Hematopoietic multipotent progenitor cell treated with erythropoietin and hydrocortisone succinate and interleukin-3 and kit ligand, for 15 days (in vitro differentiated cells): Measurements from ENCODE around the gene IDH2.

ENCODE experiments used
- DNase-seq: peaks from one replicate; pipeline ENCODE4 v3.0.0-alpha.2; 2015; ENCODE audit warnings: low spot score

The IDH2 gene

GRCh38 chr15:90062973-90063769, 39.1 kb downstream of the IDH2 start:
- DNase-seq, result no peak

DNA sequence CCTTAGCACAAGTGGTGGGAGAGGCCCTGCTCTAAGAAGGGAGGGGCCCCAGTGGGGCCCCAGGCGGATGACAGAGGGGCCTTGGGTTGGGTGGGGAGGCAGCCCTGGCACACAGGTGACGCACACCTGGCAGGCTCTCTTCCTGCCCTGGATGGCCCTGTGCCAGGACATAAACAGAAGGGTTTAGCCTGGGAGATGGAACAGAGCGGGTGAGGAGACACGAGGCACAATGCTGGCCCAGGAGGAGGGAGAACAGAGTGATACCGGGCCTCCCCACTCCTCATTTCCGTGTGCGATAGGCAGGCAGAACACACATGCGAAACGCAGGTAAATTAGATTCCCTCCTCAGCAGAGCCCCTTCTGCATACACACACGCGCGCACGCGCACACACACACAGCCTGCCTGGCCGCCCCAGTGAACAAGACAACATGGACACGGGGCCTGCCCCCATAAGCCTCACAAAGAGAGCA, 39.8 kb downstream of the IDH2 start:
- DNase-seq, result no peak

DNA sequence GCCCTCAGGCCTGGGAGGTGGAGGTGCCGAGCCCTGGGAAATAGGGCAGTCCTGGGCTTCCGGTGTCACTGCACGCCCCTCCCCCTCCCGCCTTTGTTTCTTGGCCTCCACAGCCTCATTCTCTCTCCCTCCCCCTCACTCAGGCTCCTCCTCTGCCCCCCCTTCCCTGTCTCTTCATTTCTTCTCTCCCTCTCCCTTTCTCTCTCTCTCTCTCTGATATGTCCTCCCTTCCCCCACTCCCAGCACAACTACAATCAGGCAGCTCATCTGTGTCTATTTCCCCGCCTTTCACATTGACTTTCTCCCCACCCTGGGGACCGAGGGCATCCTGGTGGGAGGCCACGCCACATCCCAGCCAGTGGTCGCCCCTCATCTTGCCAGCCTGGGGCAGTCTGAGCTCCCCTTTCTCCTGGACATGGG, 40.2 kb downstream of the IDH2 start:
- no peak for DNase-seq

DNA sequence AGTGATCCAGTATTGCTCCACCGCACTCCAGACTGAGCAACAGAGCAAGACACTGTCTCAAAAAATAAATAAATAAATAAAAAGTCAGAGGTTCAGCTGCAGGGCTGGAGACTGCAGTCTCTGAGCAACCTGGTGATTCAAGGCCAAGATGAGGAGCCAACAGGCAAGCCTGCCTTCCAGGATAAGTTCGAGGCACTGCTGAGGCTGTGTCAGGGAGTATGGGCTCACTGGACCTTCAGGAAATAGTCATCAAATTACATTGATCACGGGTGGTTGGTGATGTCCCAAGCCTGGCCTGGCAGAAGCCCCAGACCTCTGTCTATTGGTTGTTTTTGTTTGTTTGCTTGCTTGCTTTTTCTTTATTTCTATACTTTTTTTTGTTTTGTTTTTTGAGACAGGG, 41.5 kb downstream of the IDH2 start:
- DNase-seq, result no peak

DNA sequence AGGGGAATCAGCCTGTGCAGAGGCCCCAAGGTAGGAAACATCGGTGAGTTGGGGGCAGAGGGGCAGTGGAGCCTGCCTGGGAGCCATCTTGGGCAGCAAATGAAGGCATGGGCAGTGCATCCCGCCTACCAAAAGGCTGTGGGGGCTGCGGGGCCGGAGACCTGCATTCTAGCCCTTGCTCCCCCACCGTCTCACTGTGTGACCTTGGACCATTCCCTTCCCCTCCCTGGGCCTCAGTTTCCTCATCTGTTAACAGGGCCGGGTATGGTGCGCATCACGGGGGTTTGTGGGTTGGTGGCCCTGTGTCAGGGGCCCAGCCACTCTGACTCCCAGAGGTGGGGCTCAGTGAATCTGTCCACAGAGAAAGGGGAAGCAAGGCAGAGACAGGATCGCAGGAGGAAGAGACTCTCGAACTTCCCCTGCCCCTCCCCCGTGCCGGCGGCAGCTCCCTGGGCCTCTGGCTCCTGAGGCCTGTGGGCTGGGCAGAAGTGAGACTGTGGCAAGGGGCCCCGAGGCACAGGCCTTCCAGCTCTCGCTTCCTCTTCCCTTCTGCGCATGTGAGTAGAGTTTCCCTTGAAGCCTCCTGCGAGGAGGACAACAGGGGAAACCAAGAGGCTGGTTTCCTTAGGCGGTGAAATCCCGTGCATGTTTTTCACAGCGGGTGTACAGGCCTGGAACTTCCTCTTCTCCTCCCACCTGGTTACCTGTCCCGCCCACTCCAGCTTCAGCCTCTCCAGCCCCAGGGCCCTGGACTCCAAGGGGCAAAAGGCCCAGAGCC, 42.9 kb downstream of the IDH2 start:
- DNase-seq, result no peak

- no peak for DNase-seq
Measured at GRCh38 chr15:90058775-90059174, 43.5 kb downstream of the IDH2 start.

DNA sequence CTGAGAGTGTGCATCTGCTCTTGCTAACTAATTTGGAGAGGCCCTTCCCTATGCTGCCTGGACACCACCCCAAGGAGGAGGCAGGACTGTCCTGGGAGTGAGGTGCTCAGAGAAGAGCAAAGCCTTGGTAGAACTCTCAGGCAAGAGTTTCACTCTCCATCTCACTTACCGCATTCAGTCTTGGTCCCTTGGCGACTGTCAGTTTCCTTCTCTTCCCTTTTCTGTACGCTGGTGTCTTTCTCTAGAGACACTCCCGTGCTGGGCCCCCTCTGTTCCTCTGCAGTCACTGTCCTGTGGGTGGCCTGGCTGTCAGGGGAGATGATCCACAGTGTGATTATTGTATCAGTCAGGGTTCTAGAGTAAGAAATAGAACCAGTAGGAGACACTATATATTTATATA, 44.0 kb downstream of the IDH2 start:
- no peak for DNase-seq

GRCh38 chr15:90056529-90056928, 45.7 kb downstream of the IDH2 start:
- no peak for DNase-seq

DNA sequence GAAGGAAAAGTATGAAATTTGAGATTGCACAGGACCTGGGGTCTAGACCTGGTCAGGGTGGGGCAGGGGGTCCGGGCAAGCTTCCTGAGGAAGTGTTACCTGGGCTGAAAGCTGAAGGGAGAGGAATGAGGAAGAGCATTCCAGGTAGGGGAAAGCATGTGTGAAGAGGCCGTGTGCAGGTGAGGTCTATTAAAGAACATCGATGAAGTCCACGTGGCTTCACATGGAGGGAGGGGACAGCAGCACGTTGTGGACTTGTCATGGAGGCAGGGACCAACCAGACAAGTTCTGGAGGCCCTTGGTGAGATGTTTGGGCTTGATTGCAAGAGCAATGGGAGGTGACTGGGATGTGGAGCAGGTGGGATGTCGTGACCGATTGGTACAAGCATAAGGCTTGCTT, 47.1 kb downstream of the IDH2 start:
- no peak for DNase-seq

DNA sequence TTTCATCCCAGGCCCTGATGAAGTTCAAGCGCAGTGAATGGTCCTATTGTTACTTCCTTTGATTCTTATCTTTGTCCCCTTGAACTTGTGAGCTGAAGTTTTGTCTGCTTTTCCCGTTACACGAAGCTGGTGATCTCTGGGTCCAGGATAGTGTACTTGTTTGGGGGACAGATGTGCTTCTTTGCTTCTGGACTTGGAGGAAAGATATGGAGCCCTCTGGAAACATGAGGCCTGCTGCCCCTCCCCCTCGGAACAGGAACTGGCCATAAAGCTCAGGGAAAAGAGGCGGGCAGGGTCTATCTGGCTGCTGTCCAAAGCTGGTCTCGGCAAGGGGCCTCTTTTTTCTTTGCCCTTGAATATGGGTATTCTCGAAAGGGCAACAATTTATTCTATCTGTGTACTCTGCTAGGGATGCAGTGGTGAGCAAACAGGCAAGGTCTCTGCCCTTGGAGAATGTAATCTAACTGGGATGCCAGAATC, 47.6 kb downstream of the IDH2 start:
- no peak for DNase-seq

GRCh38 chr15:90053685-90054466, 48.4 kb downstream of the IDH2 start:
- DNase-seq, result no peak

GRCh38 chr15:90051874-90052273, 50.4 kb downstream of the IDH2 start:
- DNase-seq, result no peak

DNA sequence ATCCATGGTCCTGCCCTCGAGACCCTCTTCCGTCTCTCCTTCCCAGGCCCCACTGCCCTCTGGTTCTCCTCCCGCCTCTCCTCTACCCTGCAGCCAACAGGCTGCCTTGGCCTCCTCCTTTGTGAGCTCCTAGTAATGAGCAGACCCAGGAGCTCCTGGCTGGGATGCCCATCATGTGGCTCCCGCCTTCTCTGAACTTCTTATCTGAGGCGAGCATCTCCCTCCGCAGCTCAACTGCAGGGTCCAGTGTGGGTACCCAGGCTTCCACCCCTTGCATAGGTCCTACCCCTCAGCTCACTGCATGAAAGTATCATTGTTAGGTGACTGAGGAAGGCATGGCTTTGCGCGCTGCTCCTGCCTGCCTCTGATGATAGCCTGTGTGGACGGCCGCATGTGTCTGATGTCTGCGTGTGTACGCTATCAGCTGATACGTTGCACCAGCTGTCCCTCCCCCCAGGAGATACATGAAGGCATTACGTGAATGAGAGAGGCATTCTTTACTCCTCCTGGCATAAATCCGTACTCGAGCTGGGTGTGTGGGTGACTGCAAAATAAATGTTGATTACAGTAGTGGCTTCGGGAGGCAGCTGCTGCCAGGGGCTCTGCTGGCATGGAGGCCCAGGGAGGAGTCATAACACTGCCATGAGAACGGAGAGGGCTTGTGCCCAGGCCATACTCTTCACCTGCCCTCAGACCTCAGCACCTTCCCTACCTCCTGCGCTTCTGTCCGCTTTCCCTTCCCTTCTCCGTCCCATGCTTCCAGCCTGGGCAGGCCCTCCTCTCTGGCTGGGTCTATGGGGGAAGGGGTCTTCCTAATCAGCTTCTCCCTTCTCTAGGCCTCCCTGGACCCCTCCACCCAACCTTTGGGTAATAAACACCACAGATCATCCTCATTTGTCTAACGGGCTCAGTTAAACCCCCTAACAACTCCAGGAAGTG, 52.3 kb downstream of the IDH2 start:
- peak; percentile 21 for DNase-seq

GRCh38 chr15:90049030-90049429, 53.2 kb downstream of the IDH2 start:
- no peak for DNase-seq

DNA sequence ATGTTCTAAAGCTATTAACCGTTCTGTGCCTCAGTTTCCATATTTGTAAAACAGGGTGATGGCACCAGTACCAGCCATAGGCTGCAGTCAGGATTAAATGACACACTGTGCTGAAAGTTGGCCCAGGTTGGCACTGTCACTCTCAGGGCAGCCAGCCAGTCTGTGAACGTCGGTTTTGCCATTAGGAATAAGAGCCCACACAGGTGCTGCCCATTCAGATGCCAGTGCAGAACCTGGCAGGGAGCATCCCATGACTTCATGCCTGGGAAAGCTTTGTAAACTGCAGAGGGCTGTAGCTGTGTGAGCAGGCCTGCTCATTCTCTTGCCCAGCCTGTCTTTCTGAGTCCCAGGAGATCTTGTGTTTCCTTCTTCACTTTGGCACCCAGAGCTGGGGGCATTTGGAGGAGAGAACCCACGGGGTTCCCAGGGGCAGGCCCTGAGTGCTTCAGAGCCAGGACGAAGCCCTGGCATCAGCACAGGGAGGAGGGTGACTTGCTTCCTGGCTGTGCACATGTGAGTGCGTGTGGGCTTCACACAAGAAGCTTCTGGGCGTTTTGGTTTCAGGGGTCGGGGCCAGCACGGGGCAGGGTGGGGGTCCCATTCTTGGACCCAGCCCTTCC, 54.2 kb downstream of the IDH2 start:
- DNase-seq, result no peak

GRCh38 chr15:90046911-90047392, 55.3 kb downstream of the IDH2 start:
- no peak for DNase-seq

- no peak for DNase-seq
Measured at GRCh38 chr15:90046289-90046688, 56.0 kb downstream of the IDH2 start.

- no peak for DNase-seq
Measured at GRCh38 chr15:90044916-90045371, 57.3 kb downstream of the IDH2 start.

DNA sequence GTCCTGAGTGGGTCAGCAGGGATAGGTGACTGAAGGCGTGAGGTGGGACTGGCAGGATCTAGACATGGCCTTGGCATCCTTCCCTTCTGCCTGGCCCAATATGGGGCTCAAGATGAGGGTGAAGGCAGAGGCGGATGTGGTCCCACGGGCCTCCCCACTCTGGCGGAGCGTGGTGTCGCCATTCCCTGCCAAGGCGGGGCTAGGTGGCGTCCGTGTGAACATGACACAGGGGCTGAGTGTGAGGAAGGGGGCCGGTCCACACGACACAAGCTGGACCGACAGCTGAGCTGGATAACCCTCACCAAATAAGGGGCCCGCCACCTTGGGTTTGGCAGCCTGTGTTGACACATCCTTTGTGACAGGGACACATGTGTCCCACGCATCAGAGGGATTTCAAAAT, 58.1 kb downstream of the IDH2 start:
- DNase-seq, result no peak

DNA sequence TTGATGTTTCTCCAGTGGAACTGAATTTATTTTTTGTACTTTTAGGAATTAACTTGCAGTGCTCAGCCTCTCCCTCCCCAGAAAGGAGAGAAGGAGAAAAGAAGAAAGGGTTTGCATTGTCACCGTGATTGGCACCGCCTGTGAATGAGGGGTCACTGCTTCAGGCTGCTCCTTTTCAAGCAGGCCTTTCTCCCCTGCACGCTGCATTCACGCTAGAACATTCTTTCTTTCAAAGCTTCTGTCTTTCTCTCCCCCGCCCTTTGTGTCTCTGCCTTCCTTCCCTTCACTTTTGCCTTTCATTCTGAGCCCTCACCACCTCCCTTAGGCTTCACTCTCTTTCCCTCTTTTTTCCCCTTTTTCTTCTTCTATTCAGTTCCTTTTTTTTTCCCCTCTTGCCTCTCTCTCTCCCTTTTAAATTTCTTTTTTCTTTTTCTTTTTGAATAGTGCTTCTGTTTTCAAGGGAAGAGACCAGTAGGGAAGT, 58.7 kb downstream of the IDH2 start:
- no peak for DNase-seq
